ENCODE results near the gene TMOD3. TPM values are rescaled to one million over a fixed set of nuclear protein-coding genes. Genes with fewer than 3 reads are reported as not detected.

TMOD3 gene
- total and polyA plus RNA-seq, 2 of the 8 experiments (the other 6 are each of a cell fraction or from before 2014, with no cell fraction given) = 3.9 to 29.0 TPM

DNA sequence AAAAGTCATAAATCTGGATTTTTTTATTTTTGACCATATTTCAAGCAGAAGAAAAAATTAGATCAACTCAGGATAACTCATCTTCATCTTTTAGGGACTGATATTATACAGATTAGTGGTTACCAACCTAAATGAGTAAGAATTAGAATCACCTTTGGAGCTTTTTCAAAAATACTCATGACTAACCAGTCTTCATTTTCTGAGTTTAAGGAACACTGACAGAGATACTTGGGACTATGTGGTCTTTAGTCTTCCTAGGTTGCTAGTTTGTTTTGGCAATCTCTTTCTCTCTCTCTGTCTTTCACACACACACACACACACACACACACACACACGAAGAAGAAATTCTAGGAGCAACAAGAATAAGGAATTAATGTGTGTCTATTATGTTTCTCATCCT is 50.1 kb downstream of the TMOD3 start (continued):
- TF ChIP-seq RXRA (IDR thresholded peaks at IDR 0.05; ENCODE audit: insufficient read depth, low read depth, low read length) = no peak
